Endothelial cell of umbilical vein (primary cell): ENCODE data around the gene DENND4A. TPM values are rescaled to one million over a fixed set of nuclear protein-coding genes. Genes with fewer than 3 reads are reported as not detected.

Experiments used
- BruUV-seq: library from RNA; stranded (reverse); fragments of 400-500 nt; replicated peaks from 2 replicates; lab custom pipeline; 2021; lab: Mats Ljungman, UMichigan
- CTCF ChIA-PET: fragments of 300-600, 350-600 bp; sonication (Branson Sonifier 250); formaldehyde crosslinking; loops from one replicate; lab custom pipeline; 2021; ENCODE audit warnings: antibody characterized with exemption, inconsistent platforms; lab: Charles Lee
- POLR2A ChIA-PET: fragments of 300-600, 350-600 bp; sonication (Branson Sonifier 250); formaldehyde crosslinking; loops from one replicate; lab custom pipeline; 2021; ENCODE audit warnings: antibody characterized with exemption, inconsistent platforms; lab: Charles Lee
- DNase-seq: peaks from one replicate; pipeline ENCODE4 v3.0.0-alpha.2; 2011; ENCODE audit warnings: low read depth, low spot score
- FAIRE-seq: peaks from 2 replicates; lab custom pipeline; 2011; peaks lifted over from hg19 to GRCh38; lab: Jason Lieb, UNC
- H2AFZ ChIP-seq: 2 replicates; pipeline ENCODE4 v1.6.0; 2012; ENCODE audit warnings: low read depth, low read length, control low read depth, inconsistent platforms
- H3K27ac ChIP-seq: 2 replicates; pipeline ENCODE4 v1.5.1; 2011; ENCODE audit warnings: low read depth, mild to moderate bottlenecking, control low read depth, low read length, moderate library complexity; ENCODE audit not compliant: insufficient read depth
- H3K27me3 ChIP-seq, 2 experiments: 2 replicates each; pipeline versions ENCODE4 v1.6.0 to v1.6.1; 2011; ENCODE audit warnings: low read length in 2 of 2, mixed read lengths in 1 of 2; ENCODE audit not compliant: control insufficient read depth in 2 of 2, insufficient read depth in 2 of 2
- H3K36me3 ChIP-seq, 2 experiments: 2 replicates in 1 of 2; 3 replicates in 1 of 2; pipeline ENCODE4 v1.5.1; 2011; ENCODE audit warnings: low read length in 2 of 2, mild to moderate bottlenecking in 1 of 2, moderate library complexity in 1 of 2; ENCODE audit not compliant: control insufficient read depth in 2 of 2, insufficient read depth in 2 of 2; ENCODE audit errors: extremely low read depth in 1 of 2
- H3K4me1 ChIP-seq: 3 replicates; pipeline ENCODE4 v1.5.1; 2011; ENCODE audit warnings: mild to moderate bottlenecking, low read length; ENCODE audit not compliant: control insufficient read depth, insufficient read depth; ENCODE audit errors: extremely low read depth
- H3K4me2 ChIP-seq: 2 replicates; pipeline ENCODE4 v1.6.1; 2011; ENCODE audit warnings: low read length, control low read depth, mixed read lengths; ENCODE audit not compliant: insufficient read depth
- H3K4me3 ChIP-seq, 3 experiments: fragments of 200-600 bp in 1 of 3; sonication (generic), shearing (Covaris generic) in 1 of 3; replicated peaks in 1 of 3; 2 replicates each; pipeline ENCODE4 v1.5.1; 2011 to 2016; ENCODE audit warnings: control low read depth in 3 of 3, low read length in 3 of 3, mild to moderate bottlenecking in 2 of 3, inconsistent platforms in 1 of 3, low read depth in 1 of 3, moderate library complexity in 1 of 3; ENCODE audit not compliant: insufficient read depth in 1 of 3
- H3K79me2 ChIP-seq: 2 replicates; pipeline ENCODE4 v1.6.0; 2012; ENCODE audit warnings: low read length, inconsistent platforms; ENCODE audit not compliant: control insufficient read depth, insufficient read depth
- H3K9ac ChIP-seq: replicated peaks from 2 replicates; pipeline ENCODE3; 2011; ENCODE audit warnings: low read length, control low read depth; ENCODE audit not compliant: insufficient read depth; ENCODE audit errors: extremely low read depth
- H3K9me1 ChIP-seq: replicated peaks from 3 replicates; pipeline ENCODE4 v1.6.0; 2011; ENCODE audit warnings: mild to moderate bottlenecking, low read length; ENCODE audit not compliant: control insufficient read depth, insufficient read depth; ENCODE audit errors: extremely low read depth
- H3K9me3 ChIP-seq: replicated peaks from 2 replicates; pipeline ENCODE4 v1.5.1; 2012; ENCODE audit warnings: low read length, inconsistent platforms; ENCODE audit not compliant: control insufficient read depth, insufficient read depth
- H4K20me1 ChIP-seq: replicated peaks from 2 replicates; pipeline ENCODE3; 2011; ENCODE audit warnings: mild to moderate bottlenecking, low read length; ENCODE audit not compliant: control insufficient read depth, insufficient read depth; ENCODE audit errors: extremely low read depth
- CTCF ChIP-seq, 2 donors: IDR thresholded peaks; 1 replicate in 1 of 2; 2 replicates in 1 of 2; pipeline ENCODE4 v1.5.1; 2011; ENCODE audit warnings: low read length in 2 of 2, mild to moderate bottlenecking in 2 of 2, moderate library complexity in 2 of 2, control low read depth in 1 of 2, inconsistent platforms in 1 of 2, low read depth in 1 of 2; ENCODE audit not compliant: insufficient read depth in 1 of 2; ENCODE audit errors: extremely low read depth in 1 of 2
- EZH2 ChIP-seq: IDR thresholded peaks from 2 replicates; pipeline ENCODE4 v1.6.1; 2012; ENCODE audit warnings: borderline replicate concordance, low read depth, mild to moderate bottlenecking, moderate library complexity, low read length, inconsistent platforms; ENCODE audit not compliant: severe bottlenecking
- FOS ChIP-seq: IDR thresholded peaks from 2 replicates; pipeline ENCODE4 v1.6.1; 2011; ENCODE audit warnings: mild to moderate bottlenecking, low read length, moderate library complexity, borderline replicate concordance; ENCODE audit not compliant: insufficient read depth
- GATA2 ChIP-seq: IDR thresholded peaks from 2 replicates; pipeline ENCODE4 v1.7.0; 2011; ENCODE audit warnings: low read depth, mild to moderate bottlenecking, moderate library complexity, mixed read lengths, low read length; ENCODE audit not compliant: insufficient read length, insufficient read depth
- JUN ChIP-seq: IDR thresholded peaks from 2 replicates; pipeline ENCODE4 v1.6.1; 2011; ENCODE audit warnings: borderline replicate concordance, low read depth; ENCODE audit not compliant: insufficient read length, insufficient read depth
- MAX ChIP-seq: IDR thresholded peaks from 2 replicates; pipeline ENCODE4 v1.6.1; 2011; ENCODE audit not compliant: insufficient read depth, insufficient read length
- MYC ChIP-seq: IDR thresholded peaks from one replicate; pipeline ENCODE4 v1.6.1; 2011; ENCODE audit warnings: mild to moderate bottlenecking, low read depth, low read length
- POLR2A ChIP-seq: IDR thresholded peaks from 2 replicates; pipeline ENCODE4 v1.6.1; 2012; ENCODE audit warnings: low read depth, mild to moderate bottlenecking, control low read depth, low read length
- POLR2AphosphoS5 ChIP-seq: IDR thresholded peaks from 2 replicates; pipeline ENCODE4 v1.6.1; 2012; ENCODE audit warnings: low read depth, mild to moderate bottlenecking, control low read depth, low read length, moderate library complexity; ENCODE audit not compliant: insufficient read depth
- dilution Hi-C: fragments of 300-500 bp; cut with MboI; formaldehyde crosslinking; loops from one replicate; pipeline ENCODE4 v1.15.0; 2019; ENCODE audit warnings: low sequenced_read_pairs; ENCODE audit not compliant: extremely low pct_ligation_motif_present
- intact Hi-C: fragments of 100-400 bp; cut with micrococcal nuclease; formaldehyde crosslinking; loops from one replicate; pipeline ENCODE4 v1.10.0; 2022
- polyA plus RNA-seq, 4 experiments: library from polyadenylated mRNA; depleted of rRNA in 3 of 4; stranded (reverse) in 3 of 4; unstranded in 1 of 4; fragments of >200 nt; gene quantifications; 2 replicates each; pipeline versions ENCODE4 v1.2.1 to v1.2.3, GENCODE V29; 2011 to 2012; ENCODE audit warnings: missing spikeins in 1 of 4
- total RNA-seq: library from RNA; stranded (reverse); gene quantifications from 2 replicates; pipeline ENCODE4 v1.2.3, GENCODE V29; 2021

DENND4A gene
- total and polyA plus RNA-seq, 2 donors (not counting 3 experiments of a cell fraction or from before 2014, with no cell fraction given), result 5.7 to 22.2 TPM

GRCh38 chr15:65644282-65644681 lies 147.8 kb downstream of the DENND4A start:
- no peak overlapping the region for H3K4me3 ChIP-seq
- H3K9ac ChIP-seq, result no peak overlapping the region
- no peaks in the 10 kb centered on the region for H3K36me3 ChIP-seq
- H3K4me2 ChIP-seq, result no peak overlapping the region
- dilution Hi-C loops (no loop called here), intact Hi-C loops (no loop called here)
- peaks cover 28% of the 10 kb centered on the region for H3K4me1 ChIP-seq
- TF ChIP-seq POLR2A (no peak), GATA2 (no peak), MAX (no peak), CTCF (IDR thresholded peaks at IDR 0.05; ENCODE audit: extremely low read depth in 1 of 2, insufficient read depth in 1 of 2, low read depth in 1 of 2, low read length in 2 of 2) (no peak), JUN (no peak), EZH2 (no peak), POLR2AphosphoS5 (no peak), FOS (no peak), MYC (no peak)
- no peaks in the 10 kb centered on the region for H3K27me3 ChIP-seq
- H3K9me1 ChIP-seq, result no peaks in the 10 kb centered on the region
- H3K79me2 ChIP-seq, result no peaks in the 10 kb centered on the region
- BruUV-seq, result no TSS peak
- no peaks in the 10 kb centered on the region for H4K20me1 ChIP-seq
- H3K9me3 ChIP-seq, result no peaks in the 10 kb centered on the region
- no peak overlapping the region for H3K27ac ChIP-seq
- no peak overlapping the region for H2AFZ ChIP-seq
- ChIA-PET POLR2A (no interaction called here), CTCF (interaction anchor here (0.6 to 1.4 kb wide), 2 partner anchors 211 to 213 kb away, joined by 3 read pairs; no protein-coding TSS in a partner anchor)
- DNase-seq, result no peak
- no peak for FAIRE-seq
